Liver (tissue), 9 donors: ENCODE measurements around the gene NUDT17. TPM values are rescaled to one million over a fixed set of nuclear protein-coding genes. Genes with fewer than 3 reads are reported as not detected.
"Not testable (repeated sequence)": the region's sequence is repeated elsewhere in the genome, so short reads cannot be mapped to it uniquely, and the experiment has no call there.

Experiments used
- DNase-seq: peaks from one replicate; pipeline ENCODE4 v3.0.0-alpha.2; 2017; ENCODE audit warnings: low spot score
- H3K27ac ChIP-seq, 2 donors: one replicate each; pipeline ENCODE4 v1.7.0; 2013; ENCODE audit warnings: inconsistent platforms in 2 of 2, low read length in 2 of 2, control low read depth in 1 of 2, low read depth in 1 of 2, mild to moderate bottlenecking in 1 of 2
- H3K27me3 ChIP-seq, 4 donors: one replicate each; pipeline versions ENCODE4 v1.6.1 to v1.7.0; 2013; ENCODE audit warnings: low read length in 3 of 4, inconsistent platforms in 1 of 4, mild to moderate bottlenecking in 1 of 4, moderate library complexity in 1 of 4; ENCODE audit not compliant: control insufficient read depth in 4 of 4, insufficient read depth in 4 of 4
- H3K36me3 ChIP-seq, 4 donors: one replicate each; pipeline versions ENCODE4 v1.6.1 to v1.7.0; 2013; ENCODE audit warnings: low read length in 3 of 4, mild to moderate bottlenecking in 3 of 4, low read depth in 1 of 4, moderate library complexity in 1 of 4; ENCODE audit not compliant: control insufficient read depth in 4 of 4, insufficient read depth in 3 of 4
- H3K4me1 ChIP-seq, 4 donors: one replicate each; pipeline versions ENCODE4 v1.6.1 to v1.7.0; 2013; ENCODE audit warnings: low read length in 3 of 4, mild to moderate bottlenecking in 3 of 4, moderate library complexity in 1 of 4; ENCODE audit not compliant: control insufficient read depth in 4 of 4, insufficient read depth in 4 of 4
- H3K4me3 ChIP-seq, 3 donors: one replicate each; pipeline versions ENCODE4 v1.6.1 to v1.7.0; 2013; ENCODE audit warnings: low read length in 3 of 3, control low read depth in 1 of 3, low read depth in 1 of 3, mild to moderate bottlenecking in 1 of 3
- H3K9ac ChIP-seq, 2 donors: one replicate each; pipeline ENCODE4 v1.7.0; 2013; ENCODE audit warnings: low read length in 2 of 2, mild to moderate bottlenecking in 2 of 2, moderate library complexity in 2 of 2, control low read depth in 1 of 2, low read depth in 1 of 2
- H3K9me3 ChIP-seq, 4 donors: one replicate each; pipeline versions ENCODE4 v1.6.1 to v1.7.0; 2013; ENCODE audit warnings: low read length in 3 of 4; ENCODE audit not compliant: control insufficient read depth in 4 of 4
- EGR1 ChIP-seq, 2 donors: IDR thresholded peaks; 2 replicates each; pipeline ENCODE4 v1.6.1; 2016 to 2018; ENCODE audit warnings: antibody characterized with exemption in 2 of 2, low read depth in 2 of 2
- FOXA1 ChIP-seq: IDR thresholded peaks from 2 replicates; pipeline ENCODE4 v1.6.1; 2016; ENCODE audit warnings: antibody characterized with exemption
- FOXA2 ChIP-seq: IDR thresholded peaks from 2 replicates; pipeline ENCODE4 v1.6.1; 2016; ENCODE audit warnings: antibody characterized with exemption
- GABPA ChIP-seq, 2 donors: IDR thresholded peaks in 1 of 2; conservative IDR thresholded peaks in 1 of 2; 2 replicates each; pipeline ENCODE4 v1.6.1; 2016; ENCODE audit warnings: antibody characterized with exemption in 2 of 2, mild to moderate bottlenecking in 1 of 2, moderate library complexity in 1 of 2
- HNF4A ChIP-seq, 2 donors: conservative IDR thresholded peaks; 2 replicates each; pipeline ENCODE4 v1.6.1; 2016; ENCODE audit warnings: antibody characterized with exemption in 2 of 2, mild to moderate bottlenecking in 2 of 2
- HNF4G ChIP-seq: IDR thresholded peaks from 2 replicates; pipeline ENCODE4 v1.6.1; 2016; ENCODE audit warnings: antibody characterized with exemption
- JUND ChIP-seq, 2 donors: IDR thresholded peaks; 2 replicates each; pipeline ENCODE4 v1.6.1; 2016; ENCODE audit warnings: antibody characterized with exemption in 2 of 2
- MAX ChIP-seq: IDR thresholded peaks from 2 replicates; pipeline ENCODE4 v1.6.1; 2016; ENCODE audit warnings: antibody characterized with exemption
- NR2F2 ChIP-seq: IDR thresholded peaks from 2 replicates; pipeline ENCODE4 v1.6.1; 2016; ENCODE audit warnings: antibody characterized with exemption
- RAD21 ChIP-seq, 2 donors: IDR thresholded peaks; 2 replicates each; pipeline ENCODE4 v1.6.1; 2016; ENCODE audit warnings: antibody characterized with exemption in 2 of 2, mild to moderate bottlenecking in 2 of 2
- REST ChIP-seq: IDR thresholded peaks from 2 replicates; pipeline ENCODE4 v1.6.1; 2016; ENCODE audit warnings: antibody characterized with exemption, mild to moderate bottlenecking
- RXRA ChIP-seq, 2 donors: IDR thresholded peaks; 2 replicates each; pipeline ENCODE4 v1.6.1; 2017 to 2018; ENCODE audit warnings: antibody characterized with exemption in 2 of 2, mild to moderate bottlenecking in 1 of 2
- SP1 ChIP-seq: IDR thresholded peaks from 2 replicates; pipeline ENCODE4 v1.6.1; 2018; ENCODE audit warnings: antibody characterized with exemption, mild to moderate bottlenecking
- TAF1 ChIP-seq: conservative IDR thresholded peaks from 2 replicates; pipeline ENCODE4 v1.6.1; 2016; ENCODE audit warnings: antibody characterized with exemption, mild to moderate bottlenecking
- YY1 ChIP-seq: IDR thresholded peaks from 2 replicates; pipeline ENCODE4 v1.6.1; 2016; ENCODE audit warnings: antibody characterized with exemption, mild to moderate bottlenecking
- ZBTB33 ChIP-seq: IDR thresholded peaks from 2 replicates; pipeline ENCODE4 v1.6.1; 2016; ENCODE audit warnings: antibody characterized with exemption
- WGBS: extraction: QIAGEN DNeasy Blood & Tissue Kit; methylation state at CpG from one replicate; pipeline ENCODE4 v1.1.7; 2013; 5-methylcytosine and 5-hydroxymethylcytosine counted together
- polyA plus RNA-seq, 2 donors: library from polyadenylated mRNA; stranded (reverse) in 1 of 2; unstranded in 1 of 2; fragments of 200-250 nt in 1 of 2; fragments of >200 nt in 1 of 2; fragmentation: Nextera tagmentation in 1 of 2; extraction: Ambion mirVana in 1 of 2; gene quantifications; one replicate each; pipeline versions ENCODE4 v1.2.1 to v1.2.3, GENCODE V29; 2013 to 2015
- total RNA-seq, 2 donors: library from RNA; depleted of rRNA; stranded (reverse); fragments of >200 nt; gene quantifications; one replicate each; pipeline ENCODE4 v1.2.3, GENCODE V29; 2014
- TF ChIP-seq, protein P1 (sequence below): fragments of 150-350 bp; IDR thresholded peaks from 2 replicates; pipeline ENCODE4 v1.5.1; 2017; ENCODE audit warnings: improper control_type of control experiment, low read depth, low read length; ENCODE audit not compliant: missing input control
- TF ChIP-seq, protein P2 (sequence below): IDR thresholded peaks from 2 replicates; pipeline ENCODE4 v1.6.1; 2016; ENCODE audit warnings: antibody characterized with exemption
- donor health status: healthy.
- donor health status: healthy.
- donor health status: healthy.
- donor health status: healthy.
- donor health status: healthy.

NUDT17 gene
- total and polyA plus RNA-seq, 4 donors, result 0.59 to 2.1 (median 1.0) TPM

- Histone ChIP-seq H3K27me3 (no peaks in the 10 kb centered on the region), H3K9me3 (no peaks in the 10 kb centered on the region), H3K27ac (no peak overlapping the region), H3K9ac (no peak overlapping the region), H3K36me3 (peaks cover 22 to 60% (median 53%) of the 10 kb centered on the region in 4 donors), H3K4me1 (peaks cover 4 to 12% (median 7%) of the 10 kb centered on the region in 4 donors), H3K4me3 (no peak overlapping the region)
- TF ChIP-seq NR2F2, result no peak
- no peak for TF ChIP-seq EGR1 (IDR thresholded peaks at IDR 0.05; ENCODE audit: low read depth in 2 of 2)
- no peak for DNase-seq
Observed at GRCh38 chr1:145828367-145829026, 16.9 kb upstream of the NUDT17 start.

GRCh38 chr1:145830810-145831209 lies 14.6 kb upstream of the NUDT17 start:
- H3K27me3 ChIP-seq, H3K9ac ChIP-seq, H3K9me3 ChIP-seq, DNase-seq, H3K4me3 ChIP-seq, H3K4me1 ChIP-seq, H3K27ac ChIP-seq: not testable (repeated sequence)
- H3K36me3 ChIP-seq, result peaks cover 24 to 82% (median 61%) of the 10 kb centered on the region in 4 donors
- WGBS, result 97% methylated on average over 2 of the region's 2 CpGs

GRCh38 chr1:145837656-145838055 lies 7.8 kb upstream of the NUDT17 start:
- TF ChIP-seq MAX (no peak), GABPA (IDR thresholded peaks at IDR 0.05 in 1 of 2, conservative IDR thresholded peaks at IDR 0.05 in 1 of 2) (no peak), JUND (IDR thresholded peaks at IDR 0.05) (no peak), TAF1 (no peak), FOXA2 (no peak), RXRA (IDR thresholded peaks at IDR 0.05) (no peak), HNF4G (no peak), ZBTB33 (no peak), REST (no peak), RAD21 (IDR thresholded peaks at IDR 0.05) (no peak), HNF4A (conservative IDR thresholded peaks at IDR 0.05) (no peak), FOXA1 (no peak), SP1 (no peak), YY1 (no peak)
- TF ChIP-seq, protein P1, sequence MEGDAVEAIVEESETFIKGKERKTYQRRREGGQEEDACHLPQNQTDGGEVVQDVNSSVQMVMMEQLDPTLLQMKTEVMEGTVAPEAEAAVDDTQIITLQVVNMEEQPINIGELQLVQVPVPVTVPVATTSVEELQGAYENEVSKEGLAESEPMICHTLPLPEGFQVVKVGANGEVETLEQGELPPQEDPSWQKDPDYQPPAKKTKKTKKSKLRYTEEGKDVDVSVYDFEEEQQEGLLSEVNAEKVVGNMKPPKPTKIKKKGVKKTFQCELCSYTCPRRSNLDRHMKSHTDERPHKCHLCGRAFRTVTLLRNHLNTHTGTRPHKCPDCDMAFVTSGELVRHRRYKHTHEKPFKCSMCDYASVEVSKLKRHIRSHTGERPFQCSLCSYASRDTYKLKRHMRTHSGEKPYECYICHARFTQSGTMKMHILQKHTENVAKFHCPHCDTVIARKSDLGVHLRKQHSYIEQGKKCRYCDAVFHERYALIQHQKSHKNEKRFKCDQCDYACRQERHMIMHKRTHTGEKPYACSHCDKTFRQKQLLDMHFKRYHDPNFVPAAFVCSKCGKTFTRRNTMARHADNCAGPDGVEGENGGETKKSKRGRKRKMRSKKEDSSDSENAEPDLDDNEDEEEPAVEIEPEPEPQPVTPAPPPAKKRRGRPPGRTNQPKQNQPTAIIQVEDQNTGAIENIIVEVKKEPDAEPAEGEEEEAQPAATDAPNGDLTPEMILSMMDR, result no peak
- TF ChIP-seq, protein P2, sequence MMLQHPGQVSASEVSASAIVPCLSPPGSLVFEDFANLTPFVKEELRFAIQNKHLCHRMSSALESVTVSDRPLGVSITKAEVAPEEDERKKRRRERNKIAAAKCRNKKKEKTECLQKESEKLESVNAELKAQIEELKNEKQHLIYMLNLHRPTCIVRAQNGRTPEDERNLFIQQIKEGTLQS, result no peak
- Histone ChIP-seq H3K9me3 (no peaks in the 10 kb centered on the region), H3K4me1 (no peaks in the 10 kb centered on the region), H3K9ac (no peak overlapping the region), H3K27me3 (no peaks in the 10 kb centered on the region), H3K27ac (no peak overlapping the region), H3K4me3 (no peak overlapping the region), H3K36me3 (peaks cover 22 to 93% (median 62%) of the 10 kb centered on the region in 4 donors)
- WGBS, result 97% methylated on average over 1 of the region's 1 CpG
- DNase-seq, result no peak
